ENCODE data around the gene NDUFA3.

The NDUFA3 gene

DNA sequence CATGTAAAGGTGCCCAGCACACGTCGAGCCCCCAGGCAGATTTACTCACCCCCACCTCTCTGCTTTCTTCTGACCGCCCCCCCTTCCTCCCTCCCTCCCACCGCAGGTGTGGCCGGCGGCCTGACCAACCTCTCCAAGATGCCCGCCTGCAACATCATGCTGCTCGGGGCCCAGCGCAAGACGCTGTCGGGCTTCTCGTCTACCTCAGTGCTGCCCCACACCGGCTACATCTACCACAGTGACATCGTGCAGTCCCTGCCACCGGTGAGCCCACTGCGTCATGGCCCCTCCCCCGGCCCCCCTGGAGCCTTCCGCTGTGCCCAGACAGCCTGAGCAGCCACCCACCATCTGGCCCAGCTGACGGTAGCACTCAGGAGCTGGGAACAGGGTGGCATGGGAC lies 21.7 kb downstream of the NDUFA3 start:
- no peaks in the 10 kb centered on the region for H3K4me1 ChIP-seq
- H3K4me3 ChIP-seq = no peak overlapping the region
- intact Hi-C loops (cut with DNase I; ENCODE audit: low total_unique reads) = no loop called here
- H3K27ac ChIP-seq = no peak overlapping the region
- TF ChIP-seq, protein P1, sequence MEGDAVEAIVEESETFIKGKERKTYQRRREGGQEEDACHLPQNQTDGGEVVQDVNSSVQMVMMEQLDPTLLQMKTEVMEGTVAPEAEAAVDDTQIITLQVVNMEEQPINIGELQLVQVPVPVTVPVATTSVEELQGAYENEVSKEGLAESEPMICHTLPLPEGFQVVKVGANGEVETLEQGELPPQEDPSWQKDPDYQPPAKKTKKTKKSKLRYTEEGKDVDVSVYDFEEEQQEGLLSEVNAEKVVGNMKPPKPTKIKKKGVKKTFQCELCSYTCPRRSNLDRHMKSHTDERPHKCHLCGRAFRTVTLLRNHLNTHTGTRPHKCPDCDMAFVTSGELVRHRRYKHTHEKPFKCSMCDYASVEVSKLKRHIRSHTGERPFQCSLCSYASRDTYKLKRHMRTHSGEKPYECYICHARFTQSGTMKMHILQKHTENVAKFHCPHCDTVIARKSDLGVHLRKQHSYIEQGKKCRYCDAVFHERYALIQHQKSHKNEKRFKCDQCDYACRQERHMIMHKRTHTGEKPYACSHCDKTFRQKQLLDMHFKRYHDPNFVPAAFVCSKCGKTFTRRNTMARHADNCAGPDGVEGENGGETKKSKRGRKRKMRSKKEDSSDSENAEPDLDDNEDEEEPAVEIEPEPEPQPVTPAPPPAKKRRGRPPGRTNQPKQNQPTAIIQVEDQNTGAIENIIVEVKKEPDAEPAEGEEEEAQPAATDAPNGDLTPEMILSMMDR (IDR thresholded peaks at IDR 0.05) = no peak
- no peaks in the 10 kb centered on the region for H3K9me3 ChIP-seq
- DNase-seq = no peak
- no peaks in the 10 kb centered on the region for H3K27me3 ChIP-seq
- peaks cover 90 to 99% (median 96%) of the 10 kb centered on the region in 3 donors for H3K36me3 ChIP-seq

DNA sequence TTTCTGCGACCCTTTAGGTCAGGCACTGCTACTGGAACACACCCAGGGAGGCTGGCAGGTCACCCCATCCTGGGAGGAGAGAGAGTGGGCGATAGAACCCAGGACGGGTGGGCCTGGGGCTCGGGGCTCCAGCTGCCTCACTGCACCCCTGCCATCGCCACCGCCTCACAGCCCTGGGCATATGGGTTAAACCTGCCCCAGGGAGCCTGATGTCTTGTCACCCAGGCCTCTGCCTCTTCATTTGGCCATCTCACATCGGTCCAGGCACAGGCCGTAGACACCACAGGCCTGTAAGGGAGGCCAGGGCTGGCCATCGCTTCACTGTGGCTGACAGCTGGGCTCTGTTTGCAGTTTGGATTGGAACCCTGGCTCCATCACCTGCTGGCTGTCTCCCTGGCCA lies 23.1 kb downstream of the NDUFA3 start:
- TF ChIP-seq, protein P1 (IDR thresholded peaks at IDR 0.05) = no peak
- Histone ChIP-seq H3K36me3 (peaks cover 82 to 98% (median 94%) of the 10 kb centered on the region in 3 donors), H3K4me1 (no peaks in the 10 kb centered on the region), H3K4me3 (no peak overlapping the region), H3K27ac (no peak overlapping the region), H3K9me3 (no peaks in the 10 kb centered on the region), H3K27me3 (no peaks in the 10 kb centered on the region)
- intact Hi-C loops (cut with DNase I; ENCODE audit: low total_unique reads) = no loop called here
- DNase-seq = no peak

DNA sequence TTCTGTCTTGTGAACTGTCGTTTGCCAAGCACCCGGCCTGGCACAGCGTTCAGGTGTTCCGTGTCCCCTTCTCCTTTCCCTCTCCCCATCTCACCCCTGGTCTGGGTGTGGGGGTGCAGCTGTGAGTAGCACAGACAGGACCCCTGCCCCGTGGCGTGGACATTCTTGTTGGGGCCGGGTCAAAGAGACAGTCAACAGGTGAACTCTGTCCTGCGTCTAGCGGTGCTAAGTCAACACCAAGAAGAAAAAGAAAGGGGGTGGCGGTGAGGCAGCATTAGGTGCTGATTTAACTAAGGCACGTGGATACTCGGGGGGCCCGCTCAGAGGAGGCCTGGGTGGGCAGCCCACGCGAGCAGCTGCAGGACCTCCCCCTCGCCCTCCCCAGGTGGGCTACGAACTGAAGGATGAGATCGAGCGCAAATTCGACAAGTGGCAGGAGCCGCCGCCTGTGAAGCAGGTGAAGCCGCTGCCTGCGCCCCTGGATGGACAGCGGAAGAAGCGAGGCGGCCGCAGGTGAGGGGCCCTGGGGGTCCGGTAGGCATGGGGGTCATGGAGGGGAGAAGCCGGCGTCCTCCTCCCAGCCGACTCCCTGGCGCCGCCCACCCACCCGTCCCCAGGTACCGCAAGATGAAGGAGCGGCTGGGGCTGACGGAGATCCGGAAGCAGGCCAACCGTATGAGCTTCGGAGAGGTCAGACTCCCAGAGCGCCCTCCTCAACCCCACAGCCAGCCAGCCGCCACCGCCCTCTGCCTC lies 25.2 kb downstream of the NDUFA3 start:
- intact Hi-C loops (cut with DNase I; ENCODE audit: low total_unique reads) = no loop called here
- H3K4me1 ChIP-seq = no peaks in the 10 kb centered on the region
- H3K36me3 ChIP-seq = peaks cover 66 to 98% (median 81%) of the 10 kb centered on the region in 3 donors
- DNase-seq = no peak
- H3K9me3 ChIP-seq = no peaks in the 10 kb centered on the region
- no peak overlapping the region for H3K4me3 ChIP-seq
- H3K27me3 ChIP-seq = no peaks in the 10 kb centered on the region
- no peak overlapping the region for H3K27ac ChIP-seq
- TF ChIP-seq, protein P1 (IDR thresholded peaks at IDR 0.05) = no peak

DNA sequence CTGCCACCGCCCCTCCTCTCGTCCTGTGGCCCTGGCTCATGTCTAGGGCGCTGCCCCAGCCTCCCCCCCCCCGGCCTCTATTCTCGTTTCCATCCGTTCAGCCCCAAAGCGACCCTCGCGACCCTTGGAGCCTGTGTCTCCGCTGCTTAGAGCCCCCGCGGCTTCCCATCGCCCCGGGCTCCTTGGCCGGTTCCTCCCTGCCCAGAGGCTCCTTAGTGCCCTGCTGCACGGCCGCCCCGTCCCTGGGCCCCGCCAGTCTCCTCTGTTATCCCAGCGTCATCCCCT lies 25.7 kb downstream of the NDUFA3 start:
- DNase-seq = no peak
- no peak overlapping the region for H3K27ac ChIP-seq
- no peaks in the 10 kb centered on the region for H3K4me1 ChIP-seq
- TF ChIP-seq, protein P1 (IDR thresholded peaks at IDR 0.05) = no peak
- intact Hi-C loops (cut with DNase I; ENCODE audit: low total_unique reads) = no loop called here
- H3K4me3 ChIP-seq = no peak overlapping the region
- no peaks in the 10 kb centered on the region for H3K27me3 ChIP-seq
- H3K36me3 ChIP-seq = peaks cover 61 to 98% (median 80%) of the 10 kb centered on the region in 3 donors
- no peaks in the 10 kb centered on the region for H3K9me3 ChIP-seq

DNA sequence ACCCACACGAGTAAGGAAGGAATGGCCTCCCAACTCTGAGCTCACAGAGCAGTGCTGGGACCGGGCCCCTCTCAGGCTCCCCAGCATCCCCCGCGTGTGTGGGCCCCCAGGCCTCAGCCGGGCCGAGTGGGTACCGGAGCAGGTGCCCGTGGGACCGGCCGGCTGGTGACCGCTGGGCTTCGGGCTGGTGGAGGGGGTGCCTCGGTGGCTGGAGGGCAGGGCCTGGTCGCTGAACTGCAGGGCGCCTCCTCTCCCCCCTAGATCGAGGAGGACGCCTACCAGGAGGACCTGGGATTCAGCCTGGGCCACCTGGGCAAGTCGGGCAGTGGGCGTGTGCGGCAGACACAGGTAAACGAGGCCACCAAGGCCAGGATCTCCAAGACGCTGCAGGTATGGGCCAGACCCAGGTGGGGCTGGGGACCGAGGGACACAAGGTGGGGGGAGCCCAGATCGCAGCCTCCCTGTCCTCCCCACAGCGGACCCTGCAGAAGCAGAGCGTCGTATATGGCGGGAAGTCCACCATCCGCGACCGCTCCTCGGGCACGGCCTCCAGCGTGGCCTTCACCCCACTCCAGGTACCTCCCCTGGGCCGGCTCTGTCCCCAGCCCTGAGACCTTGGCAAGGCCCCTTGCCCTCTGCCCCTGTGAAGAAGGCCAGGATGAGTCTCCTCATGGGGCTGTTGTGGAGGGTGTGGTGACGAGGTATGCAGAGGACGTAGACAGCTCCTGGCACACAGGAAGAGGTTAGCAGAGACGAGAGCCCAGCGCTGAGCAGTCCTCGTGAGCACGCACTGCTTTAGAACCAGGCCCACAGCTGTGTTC lies 26.4 kb downstream of the NDUFA3 start:
- DNase-seq = no peak
- no peak overlapping the region for H3K27ac ChIP-seq
- H3K4me3 ChIP-seq = no peak overlapping the region
- H3K27me3 ChIP-seq = no peaks in the 10 kb centered on the region
- intact Hi-C loops (cut with DNase I; ENCODE audit: low total_unique reads) = no loop called here
- TF ChIP-seq, protein P1 (IDR thresholded peaks at IDR 0.05) = no peak
- peaks cover 55 to 92% (median 74%) of the 10 kb centered on the region in 3 donors for H3K36me3 ChIP-seq
- no peaks in the 10 kb centered on the region for H3K4me1 ChIP-seq
- no peaks in the 10 kb centered on the region for H3K9me3 ChIP-seq

Measured in tibial artery (tissue), 4 donors.